ENCODE data around the gene TBC1D1. TPM values are rescaled to one million over a fixed set of nuclear protein-coding genes. Genes with fewer than 3 reads are reported as not detected.
"Not testable (repeated sequence)": the region's sequence is repeated elsewhere in the genome, so short reads cannot be mapped to it uniquely, and the experiment has no call there.

The TBC1D1 gene
- total and polyA plus RNA-seq, 12 donors = 85.4 to 153 (median 106) TPM

DNA sequence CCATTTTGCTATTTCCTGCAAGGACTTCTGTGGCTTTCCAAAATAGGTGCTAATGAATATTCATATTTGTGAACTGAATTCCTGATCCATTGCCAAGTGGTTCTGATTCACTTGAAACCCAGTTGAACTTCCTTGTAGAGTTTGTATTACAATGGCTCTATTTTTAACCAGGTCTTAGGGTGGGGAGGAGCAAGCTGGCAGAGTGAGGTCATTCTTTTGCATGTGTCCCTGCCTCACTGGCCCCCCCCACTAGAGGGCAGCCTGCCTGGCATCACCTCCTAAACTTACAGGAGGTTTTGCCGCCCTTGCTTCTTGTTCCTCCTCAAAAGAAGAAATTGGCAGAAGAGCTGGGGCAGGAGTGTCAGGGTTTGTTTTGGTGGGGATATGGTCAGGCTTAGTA, 79.8 kb downstream of the TBC1D1 start:
- no peaks in the 10 kb centered on the region for H3K27me3 ChIP-seq
- peaks cover 5 to 53% (median 24%) of the 10 kb centered on the region in 9 donors for H3K4me1 ChIP-seq
- TF ChIP-seq, protein P1, sequence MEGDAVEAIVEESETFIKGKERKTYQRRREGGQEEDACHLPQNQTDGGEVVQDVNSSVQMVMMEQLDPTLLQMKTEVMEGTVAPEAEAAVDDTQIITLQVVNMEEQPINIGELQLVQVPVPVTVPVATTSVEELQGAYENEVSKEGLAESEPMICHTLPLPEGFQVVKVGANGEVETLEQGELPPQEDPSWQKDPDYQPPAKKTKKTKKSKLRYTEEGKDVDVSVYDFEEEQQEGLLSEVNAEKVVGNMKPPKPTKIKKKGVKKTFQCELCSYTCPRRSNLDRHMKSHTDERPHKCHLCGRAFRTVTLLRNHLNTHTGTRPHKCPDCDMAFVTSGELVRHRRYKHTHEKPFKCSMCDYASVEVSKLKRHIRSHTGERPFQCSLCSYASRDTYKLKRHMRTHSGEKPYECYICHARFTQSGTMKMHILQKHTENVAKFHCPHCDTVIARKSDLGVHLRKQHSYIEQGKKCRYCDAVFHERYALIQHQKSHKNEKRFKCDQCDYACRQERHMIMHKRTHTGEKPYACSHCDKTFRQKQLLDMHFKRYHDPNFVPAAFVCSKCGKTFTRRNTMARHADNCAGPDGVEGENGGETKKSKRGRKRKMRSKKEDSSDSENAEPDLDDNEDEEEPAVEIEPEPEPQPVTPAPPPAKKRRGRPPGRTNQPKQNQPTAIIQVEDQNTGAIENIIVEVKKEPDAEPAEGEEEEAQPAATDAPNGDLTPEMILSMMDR (IDR thresholded peaks at IDR 0.05) = peak; percentile 41 to 79 (median 65)
- H3K27ac ChIP-seq = peak overlapping the region in 9 of 10 donors; percentile 56 to 79 (median 68)
- 58 to 70% methylated on average over 1 of the region's 1 CpG for WGBS, 2 donors
- peak; percentile 85 to 97 (median 93) for ATAC-seq
- no peaks in the 10 kb centered on the region for H3K36me3 ChIP-seq
- intact Hi-C loops (cut with DNase I) = loop anchor here in 8 of 10 donors (5.0 to 10.0 kb wide), 7 partner anchors 62 to 286 kb away; partner anchors contain the start of genes PGM2 (in 2 of the 8), RELL1 (in 2 of the 8) and TBC1D1 (in 2 of the 8)
- no peak overlapping the region for H3K4me3 ChIP-seq
- H3K9me3 ChIP-seq = no peaks in the 10 kb centered on the region
- DNase-seq = peak; percentile 72 to 80

DNA sequence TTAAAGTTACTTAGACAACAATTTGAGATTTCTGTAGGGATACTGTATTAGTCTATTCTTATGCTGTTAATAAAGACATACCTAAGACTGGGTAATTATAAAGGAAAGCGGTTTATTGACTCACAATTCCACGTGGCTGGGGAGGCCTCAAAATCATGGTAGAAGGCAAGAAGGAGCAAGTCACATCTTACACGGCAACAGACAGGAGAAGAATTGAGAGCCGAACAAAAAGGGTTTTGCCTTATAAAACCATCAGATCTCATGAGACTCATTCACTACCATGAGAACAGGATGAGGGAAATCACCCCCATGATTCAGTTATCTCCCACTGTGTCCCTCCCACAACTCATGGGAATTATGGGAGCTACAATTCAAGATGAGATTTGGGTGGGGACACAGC, 80.3 kb downstream of the TBC1D1 start:
- Histone ChIP-seq H3K27ac (peak overlapping the region in 9 of 10 donors; percentile 56 to 79 (median 68)), H3K4me1 (peaks cover 5 to 53% (median 24%) of the 10 kb centered on the region in 9 donors), H3K9me3 (no peaks in the 10 kb centered on the region), H3K27me3 (no peaks in the 10 kb centered on the region), H3K36me3 (no peaks in the 10 kb centered on the region), H3K4me3 (no peak overlapping the region)
- ATAC-seq (no peak), DNase-seq (no peak)
- TF ChIP-seq, protein P1 (IDR thresholded peaks at IDR 0.05) = no peak
- intact Hi-C loops (cut with DNase I) = loop anchor here in 8 of 10 donors (5.0 to 10.0 kb wide), 7 partner anchors 61 to 286 kb away; partner anchors contain the start of genes PGM2 (in 2 of the 8), RELL1 (in 2 of the 8) and TBC1D1 (in 2 of the 8)
- 88 to 95% methylated on average over 4 of the region's 4 CpGs for WGBS, 2 donors

DNA sequence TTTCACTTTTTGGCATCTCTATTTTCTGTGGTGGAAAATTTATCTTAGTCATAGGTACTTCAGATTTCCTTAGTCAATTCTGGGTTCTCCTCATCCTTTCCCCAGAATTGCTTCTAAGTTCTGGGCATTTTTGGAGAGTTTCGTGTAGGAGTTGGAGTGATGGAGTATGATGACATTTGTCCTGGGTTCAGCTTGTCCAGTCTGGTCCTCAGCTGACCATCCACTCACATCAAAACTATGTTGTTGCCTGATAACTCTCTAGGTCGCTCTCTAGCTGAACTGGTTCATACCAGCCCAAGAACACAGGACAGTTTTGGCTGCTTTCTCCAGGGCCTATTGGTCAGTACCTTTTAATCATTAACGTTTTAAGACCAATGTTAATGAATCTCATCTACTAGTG, 82.6 kb downstream of the TBC1D1 start:
- TF ChIP-seq, protein P1 (IDR thresholded peaks at IDR 0.05) = no peak
- intact Hi-C loops (cut with DNase I) = loop anchor here in 8 of 10 donors (5.0 to 10.0 kb wide), 7 partner anchors 59 to 289 kb away; partner anchors contain the start of genes PGM2 (in 2 of the 8), RELL1 (in 2 of the 8) and TBC1D1 (in 2 of the 8)
- Histone ChIP-seq H3K4me3 (no peak overlapping the region), H3K27ac (peak overlapping the region in 1 of 10 donors; percentile 25), H3K27me3 (no peaks in the 10 kb centered on the region), H3K4me1 (peaks cover 5 to 48% (median 31%) of the 10 kb centered on the region in 9 donors), H3K9me3 (no peaks in the 10 kb centered on the region), H3K36me3 (no peaks in the 10 kb centered on the region)
- ATAC-seq (no peak), DNase-seq (no peak)
- WGBS, 2 donors = 88 to 89% methylated on average over 3 of the region's 3 CpGs

DNA sequence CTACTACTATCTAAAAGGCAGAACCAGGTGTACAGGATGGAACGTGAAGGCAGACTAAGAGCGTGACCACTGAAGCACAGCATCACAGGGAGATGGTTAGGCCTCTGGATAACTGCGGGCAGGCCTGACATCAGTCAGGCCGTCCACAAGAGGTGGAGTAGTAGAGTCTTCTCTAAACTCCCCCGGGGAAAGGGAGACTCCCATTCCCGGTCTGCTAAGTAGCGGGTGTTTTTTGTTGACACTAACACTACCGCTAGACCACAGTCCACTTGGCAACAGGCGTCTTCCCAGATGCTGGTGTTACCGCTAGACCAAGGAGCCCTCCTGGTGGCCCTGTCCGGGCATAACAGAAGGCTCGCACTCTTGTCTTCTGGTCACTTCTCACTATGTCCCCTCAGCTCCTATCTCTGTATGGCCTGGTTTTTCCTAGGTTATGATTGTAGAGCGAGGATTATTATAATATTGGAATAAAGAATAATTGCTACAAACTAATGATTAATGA, 84.5 kb downstream of the TBC1D1 start:
- intact Hi-C loops (cut with DNase I) = loop anchor here in 8 of 10 donors (5.0 to 10.0 kb wide), 8 partner anchors 57 to 291 kb away; partner anchors contain the start of genes PGM2 (in 6 of the 8), TBC1D1 (in 4 of the 8) and RELL1 (in 2 of the 8)
- not testable (repeated sequence) for ATAC-seq, DNase-seq, H3K36me3 ChIP-seq, H3K9me3 ChIP-seq, H3K4me3 ChIP-seq, H3K27me3 ChIP-seq
- Histone ChIP-seq H3K4me1 (peaks cover 5 to 49% (median 30%) of the 10 kb centered on the region in 9 donors), H3K27ac (peak overlapping the region in 1 of 10 donors; percentile 98)
- WGBS, 2 donors = 85 to 96% methylated on average over 12 of the region's 13 CpGs
